Caco-2 (cell line): Measurements from ENCODE around the gene GPR171. TPM values are rescaled to one million over a fixed set of nuclear protein-coding genes. Genes with fewer than 3 reads are reported as not detected.

Experiments used
- BruUV-seq: library from RNA; stranded (reverse); fragments of 400-500 nt; replicated peaks from 2 replicates; lab custom pipeline; 2021; lab: Mats Ljungman, UMichigan
- CTCF ChIA-PET: fragments of 300-600 bp; sonication (Branson Sonifier 250); formaldehyde crosslinking; loops from one replicate; lab custom pipeline; 2022; ENCODE audit warnings: antibody characterized with exemption; lab: Charles Lee
- POLR2A ChIA-PET: fragments of 300-600 bp; sonication (Branson Sonifier 250); formaldehyde crosslinking; loops from one replicate; lab custom pipeline; 2022; ENCODE audit warnings: antibody characterized with exemption; lab: Charles Lee
- DNase-seq, 2 experiments: peaks; one replicate each; pipeline versions ENCODE4 v3.0.0 to v3.0.0-alpha.2; 2020 to 2022
- H3K27me3 ChIP-seq: replicated peaks from 2 replicates; pipeline ENCODE4 v1.6.0; 2011; ENCODE audit warnings: low read length; ENCODE audit not compliant: control insufficient read depth, insufficient read depth
- H3K36me3 ChIP-seq: 2 replicates; pipeline ENCODE4 v1.5.1; 2011; ENCODE audit warnings: low read length; ENCODE audit not compliant: control insufficient read depth, insufficient read depth
- H3K4me1 ChIP-seq: fragments of 250-450 bp; sonication (Bioruptor Pico); 2 replicates; pipeline ENCODE4 v1.5.1; 2020; ENCODE audit warnings: mild to moderate bottlenecking
- H3K4me3 ChIP-seq: 2 replicates; pipeline ENCODE4 v1.5.1; 2011; ENCODE audit warnings: low read depth, mild to moderate bottlenecking, control low read depth, low read length
- H3K9me3 ChIP-seq: fragments of 250-450 bp; sonication (Bioruptor Pico); 2 replicates; pipeline ENCODE4 v1.5.1; 2020; ENCODE audit warnings: mild to moderate bottlenecking, moderate library complexity
- H3K27ac Mint-ChIP-seq: one replicate; pipeline ENCODE4 v1.8.0; 2022; ENCODE audit warnings: mixed read lengths; ENCODE audit not compliant: unreplicated experiment
- H3K27me3 Mint-ChIP-seq: one replicate; pipeline ENCODE4 v1.8.0; 2022; ENCODE audit warnings: mixed read lengths; ENCODE audit not compliant: insufficient read depth, unreplicated experiment
- H3K36me3 Mint-ChIP-seq: one replicate; pipeline ENCODE4 v1.8.0; 2022; ENCODE audit warnings: mild to moderate bottlenecking, mixed read lengths; ENCODE audit not compliant: insufficient read depth, unreplicated experiment
- H3K4me1 Mint-ChIP-seq: one replicate; pipeline ENCODE4 v1.8.0; 2022; ENCODE audit warnings: low read depth, mixed read lengths; ENCODE audit not compliant: unreplicated experiment
- H3K4me3 Mint-ChIP-seq: one replicate; pipeline ENCODE4 v1.8.0; 2022; ENCODE audit warnings: mild to moderate bottlenecking, moderate library complexity, mixed read lengths; ENCODE audit not compliant: unreplicated experiment
- H3K9me3 Mint-ChIP-seq: one replicate; pipeline ENCODE4 v1.8.0; 2022; ENCODE audit warnings: mixed read lengths; ENCODE audit not compliant: unreplicated experiment
- CTCF ChIP-seq, 2 experiments: fragments of 200-600 bp in 1 of 2; IDR thresholded peaks; 1 replicate in 1 of 2; 2 replicates in 1 of 2; pipeline versions ENCODE4 v1.5.1 to v1.8.0; 2011 to 2022; ENCODE audit warnings: antibody characterized with exemption in 1 of 2, control low read depth in 1 of 2, inconsistent platforms in 1 of 2, low read depth in 1 of 2, low read length in 1 of 2, mild to moderate bottlenecking in 1 of 2, moderate library complexity in 1 of 2; ENCODE audit not compliant: insufficient read depth in 1 of 2, severe bottlenecking in 1 of 2, unreplicated experiment in 1 of 2
- intact Hi-C: fragments of 100-400 bp; cut with micrococcal nuclease; formaldehyde crosslinking; loops from one replicate; pipeline ENCODE4 v1.10.0; 2022; ENCODE audit not compliant: unreplicated experiment
- total RNA-seq: library from RNA; stranded (reverse); gene quantifications from 2 replicates; pipeline ENCODE4 v1.2.3, GENCODE V29; 2022

GPR171 gene
- total RNA-seq, 1 experiment from 2014 or later, result not detected

GRCh38 chr3:151197981-151198767, 4.8 kb downstream of the GPR171 start:
- Mint-ChIP-seq H3K4me3 (peak overlapping the region; percentile 53), H3K9me3 (peaks cover 19% of the 10 kb centered on the region), H3K27ac (peak overlapping the region; percentile 95), H3K4me1 (peaks cover 28% of the 10 kb centered on the region), H3K27me3 (no peaks in the 10 kb centered on the region), H3K36me3 (peaks cover 7% of the 10 kb centered on the region)
- TF ChIP-seq CTCF (IDR thresholded peaks at IDR 0.05; ENCODE audit: insufficient read depth in 1 of 2, low read depth in 1 of 2, low read length in 1 of 2, severe bottlenecking in 1 of 2, unreplicated experiment in 1 of 2), result no peak
- no peaks in the 10 kb centered on the region for H3K27me3 ChIP-seq
- intact Hi-C loops, result loop anchor here (1.0 kb wide), 1 partner anchor 28 kb away; no protein-coding TSS in a partner anchor
- no peaks in the 10 kb centered on the region for H3K9me3 ChIP-seq
- no TSS peak for BruUV-seq
- H3K36me3 ChIP-seq, result no peaks in the 10 kb centered on the region
- no peak overlapping the region for H3K4me3 ChIP-seq
- peaks cover 52% of the 10 kb centered on the region for H3K4me1 ChIP-seq
- ChIA-PET POLR2A (no interaction called here), CTCF (interaction anchor here (0.9 kb wide), 2 partner anchors 28 to 30 kb away, joined by 3 to 4 read pairs; no protein-coding TSS in a partner anchor)
- DNase-seq, result peak; percentile 85 to 87

GRCh38 chr3:151197228-151197627, 5.8 kb downstream of the GPR171 start:
- no peaks in the 10 kb centered on the region for H3K27me3 Mint-ChIP-seq
- CTCF ChIA-PET, result no interaction called here

More at GRCh38 chr3:151197228-151197627, 5.8 kb downstream of the GPR171 start:
- H3K4me3 ChIP-seq, result no peak overlapping the region
- H3K36me3 ChIP-seq, result no peaks in the 10 kb centered on the region
- H3K9me3 ChIP-seq, result no peaks in the 10 kb centered on the region
- Mint-ChIP-seq H3K4me1 (peaks cover 28% of the 10 kb centered on the region), H3K4me3 (no peak overlapping the region), H3K27ac (peak overlapping the region; percentile 59), H3K36me3 (peaks cover 7% of the 10 kb centered on the region), H3K9me3 (peaks cover 19% of the 10 kb centered on the region)
- intact Hi-C loops, result no loop called here
- TF ChIP-seq CTCF (IDR thresholded peaks at IDR 0.05; ENCODE audit: insufficient read depth in 1 of 2, low read depth in 1 of 2, low read length in 1 of 2, severe bottlenecking in 1 of 2, unreplicated experiment in 1 of 2), result no peak
- POLR2A ChIA-PET, result no interaction called here
- no TSS peak for BruUV-seq
- H3K27me3 ChIP-seq, result no peaks in the 10 kb centered on the region
- H3K4me1 ChIP-seq, result peaks cover 52% of the 10 kb centered on the region
- DNase-seq, result peak in 1 of 2 experiments; percentile 24
